Central memory CD4-positive, alpha-beta T cell (primary cell): ENCODE data around the gene TMEM132A.
"Not testable (repeated sequence)": the region's sequence is repeated elsewhere in the genome, so short reads cannot be mapped to it uniquely, and the experiment has no call there.

Source experiments
- DNase-seq: peaks from one replicate; pipeline ENCODE4 v3.0.0; 2022

The TMEM132A gene

DNA sequence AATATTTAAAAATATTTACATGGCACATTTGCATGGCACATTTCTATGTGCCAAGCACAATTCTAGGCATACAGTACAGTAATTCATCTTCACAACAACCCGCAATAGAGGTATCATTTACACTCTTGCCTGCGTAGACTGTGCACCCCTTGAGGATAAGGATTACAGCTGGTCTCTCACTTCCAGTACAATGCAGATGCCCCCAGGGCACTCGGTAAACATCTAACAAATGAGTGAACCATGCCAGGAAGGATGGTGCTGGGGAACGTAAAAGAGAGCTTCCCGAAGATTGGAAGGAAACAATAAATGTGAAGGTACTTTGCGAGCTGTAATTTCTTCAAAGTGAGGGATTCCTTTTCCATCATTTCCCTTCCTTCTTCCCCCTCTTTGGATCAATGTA is 19.2 kb upstream of the TMEM132A start:
- no peak for DNase-seq

DNA sequence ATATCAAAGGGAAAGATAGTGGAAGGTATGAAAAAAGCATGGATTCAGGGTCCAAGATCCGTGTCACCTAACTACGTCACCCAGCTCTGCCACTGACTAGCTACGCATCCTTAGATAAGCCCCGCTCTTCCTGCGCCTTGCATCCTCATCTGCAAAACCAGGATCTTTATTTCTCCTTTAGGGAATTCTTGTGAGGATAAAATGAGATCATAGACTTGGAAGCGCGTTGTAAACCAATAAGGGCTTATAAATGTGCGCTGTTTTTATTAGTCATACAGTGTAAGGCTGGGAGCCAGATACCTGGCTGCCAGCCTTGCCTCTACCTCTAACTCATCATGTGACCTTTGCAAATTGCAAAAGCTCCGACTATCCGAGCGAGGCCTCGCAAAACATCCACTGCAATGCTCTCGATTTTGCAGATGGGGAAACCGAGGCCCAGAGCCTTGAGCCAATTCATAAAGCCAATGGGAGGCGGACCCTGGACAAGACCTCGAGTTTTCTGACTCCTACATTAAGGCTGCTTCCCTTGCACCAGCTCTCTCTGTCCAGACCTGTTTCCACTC is 18.6 kb upstream of the TMEM132A start:
- peak; percentile 23 for DNase-seq

DNA sequence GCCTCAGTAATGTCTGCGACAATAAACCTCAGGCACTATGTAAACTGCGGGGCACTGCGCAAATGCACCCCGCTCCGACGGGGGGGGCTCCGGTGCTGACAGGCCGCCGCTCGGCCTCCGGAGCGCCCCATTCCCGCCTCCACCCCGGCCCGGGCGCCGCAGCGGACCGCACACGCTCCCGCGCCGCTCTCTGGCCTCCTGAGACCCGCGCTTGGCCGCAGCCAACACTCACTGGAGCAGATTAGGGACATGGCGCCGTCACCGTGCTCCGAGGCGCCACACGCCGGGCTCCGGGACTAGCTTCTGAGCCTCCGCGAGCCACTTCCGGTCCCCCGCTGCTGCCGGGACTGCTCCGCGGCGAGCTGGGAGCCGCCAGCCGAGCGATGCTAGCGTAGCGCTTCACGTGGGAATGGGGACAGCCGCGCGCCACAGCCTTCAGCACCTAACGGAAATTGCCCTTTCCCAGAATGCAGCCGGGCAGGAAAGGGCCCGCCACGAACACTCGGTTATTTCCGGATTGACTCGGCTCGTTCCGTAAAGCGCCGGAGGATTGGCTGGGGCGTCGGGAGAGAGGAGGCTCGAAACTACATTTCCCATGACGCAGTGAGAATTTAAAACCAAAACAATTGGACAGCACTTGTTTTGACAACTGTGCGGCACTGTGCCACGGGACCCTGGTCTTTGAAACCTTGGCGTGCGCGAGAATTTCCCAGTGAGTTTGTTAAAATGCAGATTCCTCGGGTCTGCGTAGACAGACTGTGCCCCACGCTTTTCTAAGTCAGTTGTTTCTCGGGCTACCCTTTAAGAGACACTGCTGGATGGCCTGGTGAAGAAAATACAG is 17.9 kb upstream of the TMEM132A start, which contains the start of gene PRPF19:
PRPF19 (minus strand) TSS at position 454 of the 841 bp plus-strand sequence; CDS start at position 251, 203 bp downstream.
- peak; percentile 99 for DNase-seq

DNA sequence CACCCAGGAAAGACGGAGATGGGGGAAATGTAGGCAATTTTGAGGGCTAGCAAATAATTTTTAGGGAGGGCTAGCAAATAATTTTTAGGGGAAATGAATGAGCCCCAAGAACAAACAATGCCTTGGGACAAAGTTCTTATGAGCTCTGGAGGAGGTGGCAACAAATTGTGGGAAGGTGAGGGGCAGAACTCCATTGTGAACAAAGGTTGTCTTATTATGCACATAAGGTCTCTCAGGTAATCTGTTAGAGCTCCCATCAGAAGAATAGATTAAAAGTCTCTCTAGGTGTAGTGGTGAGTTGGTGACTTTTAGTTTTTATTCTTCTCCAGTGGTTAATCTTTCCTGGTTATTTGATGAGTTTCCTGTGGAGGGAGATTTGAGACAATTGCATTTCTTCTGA is 15.5 kb upstream of the TMEM132A start:
- DNase-seq = no peak

DNA sequence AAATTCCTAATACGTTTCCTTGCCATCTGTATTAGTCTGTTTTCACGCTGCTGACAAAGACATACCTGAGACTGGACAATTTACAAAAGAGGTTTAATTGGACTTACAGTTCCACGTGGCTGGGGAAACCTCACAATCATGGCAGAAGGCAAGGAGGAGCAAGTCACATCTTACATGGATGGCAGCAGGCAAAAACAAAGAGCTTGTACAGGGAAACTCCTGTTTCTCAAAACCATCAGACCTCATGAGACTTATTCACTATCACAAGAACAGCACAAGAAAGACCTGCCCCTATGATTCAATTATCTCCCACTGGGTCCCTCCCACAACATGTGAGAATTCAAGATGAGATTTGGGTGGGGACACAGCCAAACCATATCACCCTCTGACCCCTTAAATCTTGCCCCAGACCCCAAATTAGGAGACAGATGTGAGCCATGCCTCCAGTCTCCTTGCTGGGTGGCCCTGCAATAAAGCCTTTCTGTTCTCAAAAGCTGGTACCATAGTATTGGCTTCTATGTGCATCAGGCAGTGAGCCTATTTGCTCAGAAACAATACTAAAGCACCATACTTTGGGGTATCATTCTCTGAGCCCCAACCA is 14.5 kb upstream of the TMEM132A start:
- not testable (repeated sequence) for DNase-seq

DNA sequence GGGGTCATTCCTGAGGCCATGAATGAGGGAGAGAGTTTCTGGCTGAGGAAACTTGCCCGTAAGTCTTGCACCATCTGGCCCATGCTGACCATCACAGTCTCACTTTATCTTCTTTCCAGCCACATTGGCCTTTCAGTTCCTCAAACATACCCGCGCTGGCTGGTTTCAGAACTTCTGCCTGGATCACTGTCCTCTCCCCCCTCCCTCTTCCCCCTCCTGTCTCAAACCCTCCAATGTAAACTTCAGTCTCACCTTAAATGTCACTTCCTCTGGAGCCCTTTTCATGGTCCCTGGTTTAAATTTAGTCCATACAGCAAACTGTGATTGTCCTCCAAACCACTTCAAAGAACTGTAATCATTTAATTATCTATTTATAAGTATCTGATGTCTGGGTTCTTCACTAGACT is 14.0 kb upstream of the TMEM132A start:
- DNase-seq = no peak

DNA sequence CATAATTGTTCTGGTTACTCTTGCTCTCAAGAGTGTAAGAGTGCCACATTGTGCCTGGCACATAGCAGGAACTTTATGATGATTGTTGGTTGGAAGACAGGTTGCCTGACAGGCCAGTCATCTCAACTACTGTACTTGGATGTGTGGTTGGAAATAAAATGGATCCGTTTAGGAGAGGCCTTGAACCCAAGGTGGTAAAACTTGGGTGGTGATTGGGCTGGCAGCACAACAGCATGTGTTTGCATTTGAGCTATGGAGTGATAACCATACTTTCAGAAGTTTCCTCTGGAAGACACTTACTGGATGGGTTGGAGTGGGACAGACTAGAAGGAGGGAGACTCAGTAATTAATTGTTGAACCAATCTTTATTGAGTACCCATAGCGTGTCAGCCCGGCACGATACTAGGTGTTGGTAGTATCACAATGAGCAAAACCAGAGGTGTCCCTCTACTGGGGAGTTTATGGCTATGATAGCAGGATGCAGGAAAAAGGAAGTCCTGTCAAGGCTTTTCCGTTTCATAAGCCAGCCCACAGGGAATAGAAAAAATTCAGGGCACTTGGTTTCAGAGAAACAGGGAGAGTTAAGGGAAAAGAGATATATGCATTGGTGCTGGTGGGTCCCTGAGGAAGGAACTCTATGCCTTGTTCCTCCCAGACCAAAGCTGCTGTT is 13.4 kb upstream of the TMEM132A start:
- no peak for DNase-seq

DNA sequence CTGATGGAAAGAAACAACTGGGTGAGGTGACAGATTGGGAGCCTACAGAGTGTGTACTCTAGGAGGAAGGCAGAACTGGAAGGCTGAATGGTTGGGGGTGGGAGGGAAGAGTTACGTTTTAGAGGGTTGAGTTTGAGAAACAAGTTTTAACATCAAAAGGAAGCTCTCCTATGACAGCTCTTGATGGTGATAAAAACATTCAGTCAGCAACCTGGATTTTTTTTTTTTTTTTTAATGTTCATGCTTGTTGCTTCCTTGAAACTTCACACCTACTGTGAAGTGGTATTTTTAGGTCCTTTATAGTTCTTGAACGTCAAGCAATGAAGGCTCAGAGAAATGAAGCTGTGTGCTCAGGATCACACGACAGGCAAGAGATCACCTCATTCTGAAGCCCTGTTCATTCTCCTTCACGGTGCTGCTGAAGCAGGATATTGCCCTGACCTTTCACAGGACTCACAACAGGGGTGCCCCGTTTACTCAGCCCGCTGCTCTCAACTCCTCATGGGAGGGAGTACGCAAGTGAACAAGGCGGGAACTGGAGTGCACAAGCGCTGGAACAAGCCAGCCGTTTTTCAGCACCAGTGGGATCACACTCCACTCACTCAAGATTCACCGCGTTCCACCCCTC is 11.9 kb upstream of the TMEM132A start:
- DNase-seq = peak; percentile 65

DNA sequence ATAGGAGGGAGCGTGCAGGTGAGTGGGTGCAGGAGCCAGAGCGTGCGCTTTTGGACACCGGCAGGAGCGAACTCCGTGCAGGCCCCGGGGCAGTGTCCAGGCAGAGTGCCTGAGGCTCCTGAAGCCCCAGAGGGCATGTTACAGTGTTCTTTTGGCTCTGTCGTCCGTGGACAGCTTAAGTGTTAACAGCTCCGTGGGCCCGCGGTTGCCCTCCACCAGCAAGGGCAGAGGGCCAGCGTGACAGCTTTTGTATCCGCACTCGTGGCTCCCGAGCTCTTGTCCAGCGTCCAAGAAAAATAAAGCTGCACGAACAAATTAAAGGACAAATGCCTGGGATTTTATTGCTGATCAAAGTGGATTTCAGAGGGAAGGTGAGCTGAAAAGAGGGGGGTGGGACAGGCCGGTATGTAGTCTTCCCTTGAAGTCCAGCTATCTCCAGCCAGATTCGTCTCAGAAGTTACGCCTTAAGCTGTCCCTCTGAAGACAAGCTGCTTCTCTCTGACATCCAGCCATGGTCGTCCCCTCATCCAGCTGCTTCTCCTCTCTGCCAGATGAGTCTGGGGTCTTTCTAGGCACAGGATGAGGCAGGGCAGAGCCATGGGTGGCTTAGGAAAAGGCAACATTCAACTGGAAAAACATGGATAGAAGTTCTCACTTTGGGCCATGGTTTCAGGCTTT is 11.3 kb upstream of the TMEM132A start:
- no peak for DNase-seq

DNA sequence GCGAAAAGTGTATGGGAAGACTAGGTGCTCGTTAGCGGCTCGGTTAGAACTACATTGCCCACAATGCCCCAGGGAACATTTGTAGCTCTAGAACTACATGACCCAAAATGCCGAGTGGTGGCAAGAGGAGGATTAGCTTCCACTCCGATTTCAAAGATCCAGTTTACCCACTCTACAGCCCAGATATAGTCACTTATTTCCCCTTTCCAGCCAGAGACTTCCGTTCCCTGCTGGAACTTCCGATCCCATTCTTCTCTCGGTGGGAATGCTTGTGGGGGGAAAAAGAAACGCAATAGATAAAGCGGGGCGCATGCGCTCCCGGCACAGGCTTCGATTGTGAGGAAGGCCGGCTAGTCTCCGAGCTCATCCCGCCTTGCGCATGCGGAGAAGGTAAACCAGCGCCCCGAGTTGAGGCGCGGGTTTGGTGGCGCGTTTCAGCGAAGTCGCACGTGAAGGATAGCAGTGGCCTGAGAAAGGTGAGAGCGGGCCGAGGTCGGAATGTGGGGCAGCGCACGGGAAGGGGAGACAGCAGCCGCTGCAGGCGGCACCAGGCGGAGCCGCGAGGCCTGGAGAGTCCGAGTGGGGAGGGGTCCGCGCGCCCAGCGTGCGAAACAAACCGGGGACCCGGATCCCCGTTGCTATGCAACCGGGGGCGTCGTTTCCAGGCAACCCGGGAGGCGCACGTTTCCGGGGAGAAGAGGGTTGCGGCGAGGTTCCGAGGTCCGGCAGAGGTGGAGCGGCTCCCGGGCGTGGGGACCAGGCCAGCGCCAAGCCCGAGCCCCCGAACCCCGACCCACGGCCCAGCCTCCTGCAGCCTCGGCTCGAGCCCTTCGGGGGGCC is 10.2 kb upstream of the TMEM132A start, which contains the start of gene TMEM109:
TMEM109 (plus strand) TSS at position 366 of the 840 bp plus-strand sequence. CDS start 5,536 bp downstream, outside the sequence.
- DNase-seq = peak; percentile 90

DNA sequence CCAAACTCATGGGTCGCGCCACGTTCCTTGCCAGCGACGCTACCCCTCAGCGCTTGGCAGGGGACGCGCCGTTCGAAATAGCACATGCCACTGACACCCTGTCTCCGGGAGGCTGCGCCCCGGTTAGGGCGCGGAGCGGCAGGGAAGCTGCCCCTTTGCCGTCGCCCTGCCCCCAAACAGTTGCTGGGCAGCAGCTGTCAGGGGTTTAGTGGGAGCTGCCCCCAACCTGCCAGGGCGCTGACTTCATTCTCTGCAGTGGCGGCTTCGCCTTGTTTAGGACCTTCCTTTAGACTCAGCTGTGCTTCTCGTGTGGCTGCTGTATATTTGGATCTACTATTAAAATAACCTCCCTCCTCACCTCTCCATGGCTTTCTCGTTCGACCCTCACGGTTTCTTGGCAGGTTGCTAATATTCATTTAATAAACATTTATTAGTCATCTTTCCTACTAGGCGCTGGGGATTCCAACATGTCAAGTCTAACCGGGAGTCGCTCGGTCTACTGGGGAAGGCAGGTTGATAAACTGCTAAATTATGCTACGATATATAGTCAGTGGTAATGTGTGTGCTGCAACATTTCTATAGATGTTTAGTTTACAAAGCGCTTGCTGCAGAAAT is 9.5 kb upstream of the TMEM132A start:
- DNase-seq = no peak

DNA sequence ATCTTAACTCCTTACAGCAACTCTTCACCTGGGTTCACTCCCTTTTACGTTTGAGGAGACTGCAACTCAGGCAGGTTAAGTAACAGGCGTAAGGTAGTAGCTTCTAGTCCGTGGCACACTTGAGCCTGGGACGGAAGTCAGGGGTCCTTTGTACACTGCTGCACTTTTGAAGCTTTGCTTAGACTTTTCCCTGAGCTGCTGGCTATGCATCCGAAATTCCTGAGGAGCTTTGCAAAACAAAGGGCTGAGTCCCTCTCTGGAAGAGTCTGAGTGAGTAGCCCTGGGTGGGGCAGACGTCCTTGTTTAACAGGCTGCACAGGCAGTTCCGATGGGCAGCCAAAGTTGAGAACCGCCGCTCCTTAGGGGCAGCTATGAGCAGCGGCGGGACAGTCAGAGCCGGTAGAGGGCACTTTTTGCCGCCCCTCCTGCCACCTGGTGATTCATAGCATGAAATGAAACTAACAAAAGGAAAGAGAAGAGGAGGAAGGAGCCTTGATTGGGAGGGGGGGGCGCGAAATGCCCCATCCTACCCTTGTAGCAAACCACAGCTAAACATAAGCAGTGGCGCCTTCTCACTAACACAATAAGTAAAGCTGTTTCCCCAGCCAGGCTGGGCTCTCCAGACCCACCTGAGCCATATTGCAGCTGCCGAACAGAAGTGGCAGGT is 8.9 kb upstream of the TMEM132A start:
- DNase-seq = peak; percentile 63

DNA sequence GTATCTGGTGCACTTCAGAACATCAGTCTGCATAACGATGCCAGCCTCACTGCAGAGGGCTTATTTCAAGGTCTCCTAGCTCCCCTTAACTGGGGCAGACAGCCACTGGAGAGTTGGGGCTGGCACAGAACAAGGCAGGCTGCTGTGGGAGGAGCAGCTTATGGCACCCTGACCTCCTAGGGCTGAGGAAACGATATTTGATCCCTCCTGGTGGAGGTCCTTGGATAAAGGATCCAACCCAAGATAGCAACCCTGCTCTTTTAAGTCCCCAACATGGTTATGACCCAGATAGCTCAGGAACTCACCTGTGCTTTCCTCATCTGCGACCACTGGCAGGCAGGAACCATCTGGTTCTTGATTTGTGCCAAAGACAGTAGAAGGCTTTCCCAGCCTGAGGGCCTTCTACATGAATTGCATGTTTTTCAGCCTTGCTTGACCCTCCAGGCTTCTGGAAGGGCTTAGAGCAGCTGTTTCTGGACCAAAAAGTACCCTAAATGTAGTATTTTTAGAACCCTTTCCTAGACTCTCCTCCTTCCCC is 7.5 kb upstream of the TMEM132A start:
- DNase-seq = no peak

DNA sequence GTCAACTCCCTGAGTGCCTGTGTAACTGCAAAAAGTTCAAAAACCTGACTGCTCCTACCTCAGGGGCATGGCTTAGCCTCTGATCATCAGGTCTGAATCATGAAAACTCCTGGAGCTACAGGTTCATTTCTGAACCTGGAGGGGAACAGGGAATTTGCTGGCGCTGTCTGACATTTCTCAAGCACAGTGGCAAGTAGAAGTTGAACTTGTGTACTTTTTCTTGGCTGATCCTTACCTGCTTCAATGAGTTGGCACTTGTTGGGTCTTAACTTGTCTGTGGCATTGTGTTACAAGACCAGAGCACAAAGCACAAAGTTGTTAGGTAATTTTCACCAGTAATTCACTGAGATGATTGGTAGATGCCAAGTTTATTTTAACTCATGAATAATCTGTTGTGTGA is 7.0 kb upstream of the TMEM132A start:
- no peak for DNase-seq

DNA sequence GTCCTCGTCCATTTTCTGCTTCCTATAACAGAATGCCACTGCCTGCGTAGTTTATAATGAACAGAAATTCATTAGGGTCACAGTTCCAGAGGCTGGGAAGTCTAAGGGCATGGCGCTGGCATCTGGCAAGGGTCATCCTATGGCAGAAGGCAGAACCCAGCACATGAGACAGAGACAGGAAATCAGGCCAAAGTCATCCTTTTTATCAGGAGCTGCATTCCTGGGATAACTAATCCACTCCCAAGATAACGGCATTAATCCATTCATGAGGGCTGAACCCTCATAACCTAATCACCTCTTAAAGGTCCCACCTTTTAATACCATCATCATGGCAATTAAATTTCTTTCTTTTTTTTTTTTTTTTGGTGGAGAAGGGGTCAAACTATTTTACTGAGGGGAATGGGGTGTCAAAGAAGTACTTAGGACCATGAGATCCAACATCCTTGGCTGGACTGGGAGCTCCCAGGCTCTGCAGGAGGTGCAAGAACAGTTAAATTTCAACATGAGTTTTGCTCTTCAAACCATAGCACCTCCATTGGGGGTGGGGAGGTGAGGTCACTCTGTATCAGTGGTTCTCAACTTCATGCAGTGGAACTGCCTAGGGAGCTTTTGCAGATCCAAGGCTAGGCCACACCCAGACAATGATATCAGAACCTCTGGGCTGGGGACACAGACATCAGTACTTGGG is 5.9 kb upstream of the TMEM132A start:
- no peak for DNase-seq

DNA sequence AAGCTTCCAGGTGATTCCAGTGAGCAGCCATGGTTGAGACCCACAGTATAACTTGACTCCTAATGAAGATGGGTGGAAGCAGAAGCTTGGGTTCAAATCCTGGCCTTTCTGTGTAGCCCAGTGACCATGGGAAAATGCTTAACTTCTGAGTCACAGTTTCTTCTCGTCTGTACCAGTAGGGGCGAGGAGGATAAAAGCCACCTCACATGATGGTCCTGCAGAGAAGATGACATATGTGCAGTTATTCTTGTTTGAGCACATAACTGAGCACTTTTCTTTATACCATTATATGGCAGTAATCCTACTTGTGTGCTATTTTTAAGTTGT is 5.4 kb upstream of the TMEM132A start:
- DNase-seq = no peak

DNA sequence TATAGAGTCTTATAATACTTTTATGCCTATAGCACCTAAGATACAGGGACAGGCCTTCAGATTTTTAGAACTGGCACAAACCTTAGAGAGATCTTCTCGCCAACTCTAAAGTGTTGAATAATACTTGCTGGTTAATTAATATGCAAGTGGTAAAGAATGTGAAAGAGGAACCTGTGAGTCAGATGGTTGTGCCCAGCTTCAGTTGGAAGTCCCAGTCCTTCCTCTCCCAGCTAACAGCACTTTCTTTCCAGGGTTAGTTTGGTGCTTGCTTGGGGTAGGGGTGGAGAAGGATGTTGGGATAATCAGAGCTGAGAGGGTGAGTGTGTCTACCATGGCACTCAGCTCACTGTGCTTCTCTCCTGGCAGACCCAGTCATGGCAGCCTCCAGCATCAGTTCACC is 4.9 kb upstream of the TMEM132A start:
- DNase-seq = no peak

DNA sequence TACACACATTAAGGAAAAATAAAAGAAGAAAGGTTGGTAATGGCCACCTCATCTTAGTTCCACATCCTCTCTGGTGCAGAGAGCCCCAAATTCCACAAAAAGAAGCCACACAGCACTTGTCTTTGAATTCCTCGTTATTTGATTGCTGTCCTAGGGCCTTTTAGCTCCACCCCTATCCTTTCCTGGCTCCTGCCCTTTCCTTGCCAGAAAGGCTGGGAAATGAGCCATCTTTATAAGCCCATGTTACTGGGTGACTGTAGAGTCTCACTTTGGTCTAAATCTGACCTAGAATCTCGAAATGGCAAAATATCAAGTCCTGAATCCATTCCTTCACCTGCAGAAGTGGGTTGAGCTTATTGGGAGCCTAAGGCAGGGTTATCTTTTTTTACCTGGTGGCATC is 4.3 kb upstream of the TMEM132A start:
- no peak for DNase-seq

DNA sequence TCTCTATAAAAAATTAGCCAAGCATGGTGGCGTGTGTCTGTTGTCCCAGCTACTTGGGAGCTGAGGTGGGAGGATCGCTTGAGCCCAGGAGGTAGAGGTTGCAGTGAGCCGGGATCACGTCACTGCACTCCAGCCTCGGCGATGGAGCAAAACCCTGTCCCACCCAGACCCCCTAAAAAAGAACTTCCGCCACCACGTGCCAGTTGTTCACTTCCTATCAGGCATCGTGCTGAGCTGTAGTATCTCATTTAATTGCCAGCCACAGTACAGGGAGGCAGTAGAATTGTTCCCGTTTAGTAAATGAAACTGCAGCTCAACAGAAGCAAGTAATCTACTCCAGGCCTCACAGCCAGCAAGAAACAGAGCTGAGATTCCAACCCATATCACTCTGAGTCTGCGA is 3.0 kb upstream of the TMEM132A start:
- DNase-seq = no peak
